Activated effector memory CD4-positive, alpha-beta T cell treated with anti-CD3 and anti-CD28 coated beads, Interleukin-2, amount 50 U/mL, for 16 hours (primary cell): ENCODE data around the gene LRRTM1.

Experiments
- DNase-seq: peaks from one replicate; pipeline ENCODE4 v3.0.0-alpha.2; 2020

The LRRTM1 gene

GRCh38 chr2:80303909-80304837 is at the start of gene LRRTM1:
Gene LRRTM1 (minus strand): TSS chr2:80304752. CDS start chr2:80303819, 933 bp downstream.
- DNase-seq: no peak

GRCh38 chr2:80351231-80351630 is 46.7 kb upstream of the LRRTM1 start:
- DNase-seq: no peak

- DNase-seq: no peak
Measured at GRCh38 chr2:80348953-80349352, 44.4 kb upstream of the LRRTM1 start.

GRCh38 chr2:80348078-80348477 is 43.5 kb upstream of the LRRTM1 start:
- DNase-seq: no peak

- no peak for DNase-seq
Measured at GRCh38 chr2:80340022-80340421, 35.5 kb upstream of the LRRTM1 start.

GRCh38 chr2:80338794-80339193 is 34.2 kb upstream of the LRRTM1 start:
- no peak for DNase-seq

- no peak for DNase-seq
Measured at GRCh38 chr2:80335411-80335810, 30.9 kb upstream of the LRRTM1 start.

- DNase-seq: no peak
Measured at GRCh38 chr2:80333886-80334285, 29.3 kb upstream of the LRRTM1 start.

- DNase-seq: no peak
Measured at GRCh38 chr2:80330527-80331450, 26.2 kb upstream of the LRRTM1 start.

GRCh38 chr2:80329491-80329890 is 24.9 kb upstream of the LRRTM1 start:
- no peak for DNase-seq

- DNase-seq: no peak
Measured at GRCh38 chr2:80328159-80328571, 23.6 kb upstream of the LRRTM1 start.

- no peak for DNase-seq
Measured at GRCh38 chr2:80326861-80327260, 22.3 kb upstream of the LRRTM1 start.

- DNase-seq: no peak
Measured at GRCh38 chr2:80326214-80326613, 21.7 kb upstream of the LRRTM1 start.

- DNase-seq: no peak
Measured at GRCh38 chr2:80324525-80324924, 20.0 kb upstream of the LRRTM1 start.

GRCh38 chr2:80323610-80324009 is 19.1 kb upstream of the LRRTM1 start:
- DNase-seq: no peak

GRCh38 chr2:80322958-80323357 is 18.4 kb upstream of the LRRTM1 start:
- no peak for DNase-seq

GRCh38 chr2:80322311-80322920 is 17.9 kb upstream of the LRRTM1 start:
- no peak for DNase-seq

- no peak for DNase-seq
Measured at GRCh38 chr2:80312282-80312839, 7.8 kb upstream of the LRRTM1 start.

GRCh38 chr2:80311304-80311703 is 6.8 kb upstream of the LRRTM1 start:
- DNase-seq: no peak

GRCh38 chr2:80303006-80303908 is 1.3 kb downstream of the LRRTM1 start:
- DNase-seq: no peak

GRCh38 chr2:80302314-80303005 is 2.1 kb downstream of the LRRTM1 start:
- no peak for DNase-seq
